Stimulated activated CD4-positive, alpha-beta T cell treated with anti-CD3 and anti-CD28 coated beads, TNF-alpha, amount 100 ng/mL, for 4 hours (primary cell): ENCODE data around the gene GBF1.
"Not testable (repeated sequence)": the region's sequence is repeated elsewhere in the genome, so short reads cannot be mapped to it uniquely, and the experiment has no call there.

ENCODE experiments used
- DNase-seq, 3 experiments: peaks; one replicate each; pipeline ENCODE4 v3.0.0-alpha.2; 2020; ENCODE audit warnings: low read depth in 3 of 3

Gene GBF1

GRCh38 chr10:102268375-102268888 lies 23.1 kb downstream of the GBF1 start:
- DNase-seq = no peak

- DNase-seq = no peak
Observed at GRCh38 chr10:102269017-102269416, 23.7 kb downstream of the GBF1 start.

DNA sequence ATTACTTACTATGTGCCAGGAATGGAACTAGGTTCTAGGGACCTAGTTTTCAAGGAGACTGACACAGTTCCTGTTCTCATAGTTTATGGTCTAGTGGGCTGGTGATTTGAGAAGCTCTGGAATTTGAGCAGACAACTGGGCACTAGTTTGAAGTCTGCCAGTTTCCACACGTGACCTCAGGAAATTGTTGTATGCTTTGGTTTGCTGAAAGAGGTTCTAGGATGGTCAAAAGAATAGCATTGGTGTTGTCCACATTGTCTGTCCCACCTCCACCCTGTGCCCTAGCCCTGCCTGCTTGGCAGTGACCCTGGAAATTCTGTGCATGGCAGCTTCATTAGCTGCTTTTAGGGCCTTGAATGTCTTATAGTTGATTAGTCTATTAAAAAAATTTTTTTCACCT lies 28.7 kb downstream of the GBF1 start:
- DNase-seq = no peak

- no peak for DNase-seq
Observed at GRCh38 chr10:102275343-102275742, 30.0 kb downstream of the GBF1 start.

DNA sequence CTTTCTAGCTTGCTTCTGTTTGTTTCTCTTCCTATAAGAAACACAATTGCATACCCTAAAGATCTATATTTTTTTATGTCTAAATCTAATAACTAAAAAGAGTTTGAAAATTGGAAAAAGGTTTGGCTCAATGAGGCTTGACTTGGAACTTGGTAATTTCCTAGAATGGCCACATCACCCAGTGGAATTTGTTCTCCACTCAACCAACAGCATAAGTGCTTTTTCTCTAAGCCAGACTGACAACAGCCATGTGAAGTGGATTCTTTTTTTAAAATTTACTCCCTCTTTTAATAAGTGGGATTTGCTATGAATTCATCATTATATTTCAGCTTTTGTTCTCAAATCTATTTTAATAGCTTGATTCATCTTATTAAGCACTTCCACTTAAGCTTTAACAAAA lies 33.8 kb downstream of the GBF1 start:
- DNase-seq = no peak

DNA sequence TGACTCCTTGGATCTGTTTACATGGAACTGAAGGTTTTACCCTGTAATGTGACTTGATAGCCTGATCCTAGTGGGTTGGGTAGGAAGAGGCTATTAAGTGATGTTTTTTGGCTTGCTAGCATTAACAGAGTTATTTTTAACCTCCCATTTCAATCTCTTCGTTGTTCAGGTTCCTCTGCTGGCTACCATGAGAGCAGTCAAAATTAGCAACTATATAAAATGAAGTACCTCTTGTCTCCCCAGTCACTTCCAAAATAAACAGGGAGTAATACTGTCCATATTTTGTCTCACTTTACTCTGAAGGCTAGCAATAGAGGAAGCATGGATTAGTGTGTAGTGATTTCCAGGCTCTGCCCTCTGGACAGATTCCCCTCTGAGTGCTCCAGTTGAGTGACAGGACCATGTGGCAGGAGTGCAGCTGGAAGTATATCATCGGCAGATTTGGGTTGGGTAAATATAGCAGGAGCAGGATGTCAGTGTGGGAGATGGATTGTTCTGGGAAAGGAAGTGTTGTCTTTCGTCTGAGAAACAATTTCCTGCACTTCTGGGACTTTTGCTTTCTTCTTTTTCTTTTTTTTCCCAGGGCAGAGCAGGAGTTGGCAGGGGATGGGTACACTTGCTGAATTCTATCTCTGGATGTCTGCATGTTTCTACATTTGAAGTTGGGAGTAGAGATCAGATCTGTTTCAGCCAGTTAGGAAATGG lies 35.2 kb downstream of the GBF1 start:
- no peak for DNase-seq

- DNase-seq = no peak
Observed at GRCh38 chr10:102281102-102281487, 35.8 kb downstream of the GBF1 start.

- DNase-seq = no peak
Observed at GRCh38 chr10:102283488-102283887, 38.2 kb downstream of the GBF1 start.

- DNase-seq = no peak
Observed at GRCh38 chr10:102283890-102284289, 38.6 kb downstream of the GBF1 start.

- no peak for DNase-seq
Observed at GRCh38 chr10:102284531-102284930, 39.2 kb downstream of the GBF1 start.

- DNase-seq = no peak
Observed at GRCh38 chr10:102285133-102285532, 39.8 kb downstream of the GBF1 start.

DNA sequence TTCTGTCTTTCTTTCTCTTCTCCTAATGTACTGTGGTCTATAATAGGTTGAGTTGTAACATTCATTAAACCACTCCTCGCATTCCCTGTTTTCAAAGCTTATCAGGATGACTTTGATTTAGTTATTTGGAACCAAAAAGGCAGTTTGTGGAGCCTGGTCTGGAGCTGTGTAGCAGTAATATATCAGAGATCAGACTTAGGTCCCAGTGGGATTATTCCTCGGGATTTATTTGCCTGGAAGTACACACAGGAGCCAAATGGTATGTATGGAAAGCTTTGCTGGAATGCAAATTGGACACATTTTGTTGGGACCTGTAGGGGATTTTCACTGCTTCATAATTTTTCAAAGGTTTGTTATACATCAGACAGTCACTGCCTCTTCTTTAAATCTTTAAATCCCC lies 40.9 kb downstream of the GBF1 start:
- DNase-seq = no peak

DNA sequence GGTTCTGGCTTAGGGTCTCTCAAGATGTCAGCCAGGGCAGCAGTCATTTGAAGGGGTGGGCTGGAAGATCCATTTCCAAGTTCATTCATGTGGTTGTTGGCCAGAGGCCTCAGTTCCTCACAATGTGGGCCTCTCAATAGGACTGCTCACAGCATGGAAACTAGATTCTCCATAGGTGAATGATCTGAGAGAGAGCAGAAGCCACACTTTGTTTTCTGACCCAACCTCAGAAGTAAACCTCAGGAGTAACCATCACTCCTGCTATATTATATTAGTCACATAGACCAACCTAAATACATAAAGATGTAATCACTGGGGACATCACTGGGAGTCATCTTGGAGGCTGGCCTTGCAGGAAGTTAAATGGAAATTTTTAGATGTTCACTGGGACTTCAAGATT lies 42.2 kb downstream of the GBF1 start:
- no peak for DNase-seq

- DNase-seq = no peak
Observed at GRCh38 chr10:102287991-102288390, 42.7 kb downstream of the GBF1 start.

GRCh38 chr10:102289356-102289755 lies 44.0 kb downstream of the GBF1 start:
- DNase-seq = no peak

GRCh38 chr10:102289840-102290239 lies 44.5 kb downstream of the GBF1 start:
- no peak for DNase-seq

DNA sequence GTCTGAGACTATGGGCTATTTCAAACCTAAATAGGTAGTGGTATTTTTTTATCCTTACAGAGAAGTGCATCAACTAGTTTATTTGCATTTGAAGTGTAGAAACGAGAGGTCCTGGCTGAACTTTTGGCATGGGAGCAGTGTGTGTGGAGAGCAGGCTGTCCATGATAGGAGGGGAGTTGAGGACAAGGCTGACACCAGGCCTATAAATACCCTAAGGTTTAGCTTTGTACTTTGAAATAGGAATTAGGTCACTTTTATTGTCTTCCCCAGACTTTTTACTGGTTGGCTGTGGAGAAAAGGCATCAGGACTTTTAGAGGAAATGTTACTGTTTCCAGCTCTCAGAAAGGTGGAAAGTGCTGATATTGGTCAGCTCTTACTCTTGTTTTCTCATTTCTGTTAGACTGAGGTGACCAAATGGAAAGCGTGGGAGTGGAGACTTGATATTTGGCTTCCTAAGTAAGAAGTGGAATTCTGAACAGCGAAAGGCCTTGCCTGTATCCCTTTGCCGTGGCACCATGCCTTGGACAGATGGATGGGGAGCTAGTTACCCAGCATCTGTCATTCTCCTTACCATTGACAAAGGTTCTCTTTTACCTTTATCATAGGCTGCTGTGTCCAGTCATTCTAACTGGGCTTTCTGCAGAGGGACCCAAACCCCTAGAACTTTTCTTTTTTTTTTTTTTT lies 46.0 kb downstream of the GBF1 start:
- no peak for DNase-seq

GRCh38 chr10:102297101-102297500 lies 51.8 kb downstream of the GBF1 start:
- no peak for DNase-seq

DNA sequence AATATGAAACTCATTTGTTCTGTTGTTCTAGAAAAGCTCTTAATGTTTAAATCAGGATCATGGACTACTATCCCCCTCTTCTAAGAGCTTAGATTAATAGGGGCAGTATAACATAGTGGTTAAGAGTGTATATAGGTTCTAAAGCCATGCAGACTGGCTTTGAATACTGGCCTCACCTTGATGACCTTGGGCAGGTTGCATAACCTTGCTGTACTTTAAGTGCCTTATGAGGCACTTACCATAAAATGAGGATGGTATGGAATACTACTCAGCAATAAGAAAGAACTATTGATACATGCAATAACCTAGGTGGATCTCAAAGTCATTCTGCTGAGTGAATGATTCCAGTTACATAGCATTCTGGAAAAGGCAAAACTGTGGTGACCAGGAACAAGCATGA lies 53.6 kb downstream of the GBF1 start:
- no peak for DNase-seq

GRCh38 chr10:102299873-102300272 lies 54.5 kb downstream of the GBF1 start:
- DNase-seq = no peak

GRCh38 chr10:102300278-102300843 lies 55.0 kb downstream of the GBF1 start:
- DNase-seq = no peak

DNA sequence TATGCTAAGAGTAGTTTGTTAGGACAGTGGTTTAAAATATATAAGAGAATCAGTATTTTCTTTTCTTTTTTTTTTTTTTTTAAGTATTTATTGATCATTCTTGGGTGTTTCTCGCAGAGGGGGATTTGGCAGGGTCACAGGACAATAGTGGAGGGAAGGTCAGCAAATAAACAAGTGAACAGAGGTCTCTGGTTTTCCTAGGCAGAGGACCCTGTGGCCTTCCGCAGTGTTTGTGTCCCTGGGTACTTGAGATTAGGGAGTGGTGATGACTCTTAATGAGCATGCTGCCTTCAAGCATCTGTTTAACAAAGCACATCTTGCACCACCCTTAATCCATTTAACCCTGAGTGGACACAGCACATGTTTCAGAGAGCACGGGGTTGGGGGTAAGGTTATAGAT lies 55.6 kb downstream of the GBF1 start:
- not testable (repeated sequence) for DNase-seq

DNA sequence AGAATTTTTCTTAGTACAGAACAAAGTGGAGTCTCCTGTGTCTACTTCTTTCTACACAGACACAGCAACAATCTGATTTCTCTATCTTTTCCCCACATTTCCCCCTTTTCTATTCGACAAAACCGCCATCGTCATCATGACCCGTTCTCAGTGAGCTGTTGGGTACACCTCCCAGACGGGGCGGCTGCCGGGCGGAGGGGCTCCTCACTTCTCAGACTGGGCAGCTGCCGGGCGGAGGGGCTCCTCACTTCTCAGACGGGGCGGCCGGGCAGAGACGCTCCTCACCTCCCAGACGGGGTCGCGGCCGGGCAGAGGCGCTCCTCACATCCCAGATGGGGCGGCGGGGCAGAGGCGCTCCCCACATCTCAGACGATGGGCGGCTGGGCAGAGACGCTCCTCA lies 56.0 kb downstream of the GBF1 start:
- DNase-seq = not testable (repeated sequence)
